K562 treated with DMSO at 1 percent for 24 hours (cell line): ENCODE measurements around the gene CAPZA3. TPM values are rescaled to one million over a fixed set of nuclear protein-coding genes. Genes with fewer than 3 reads are reported as not detected.

Experiments
- total RNA-seq: library from RNA; unstranded; fragments of 300-600 nt; gene quantifications from 2 replicates; pipeline ENCODE4 v1.2.3, GENCODE V29; 2022; ENCODE audit warnings: low read depth; ENCODE audit not compliant: insufficient read depth

The CAPZA3 gene, protein sequence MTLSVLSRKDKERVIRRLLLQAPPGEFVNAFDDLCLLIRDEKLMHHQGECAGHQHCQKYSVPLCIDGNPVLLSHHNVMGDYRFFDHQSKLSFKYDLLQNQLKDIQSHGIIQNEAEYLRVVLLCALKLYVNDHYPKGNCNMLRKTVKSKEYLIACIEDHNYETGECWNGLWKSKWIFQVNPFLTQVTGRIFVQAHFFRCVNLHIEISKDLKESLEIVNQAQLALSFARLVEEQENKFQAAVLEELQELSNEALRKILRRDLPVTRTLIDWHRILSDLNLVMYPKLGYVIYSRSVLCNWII
- total RNA-seq: not detected in 2 replicates

DNA sequence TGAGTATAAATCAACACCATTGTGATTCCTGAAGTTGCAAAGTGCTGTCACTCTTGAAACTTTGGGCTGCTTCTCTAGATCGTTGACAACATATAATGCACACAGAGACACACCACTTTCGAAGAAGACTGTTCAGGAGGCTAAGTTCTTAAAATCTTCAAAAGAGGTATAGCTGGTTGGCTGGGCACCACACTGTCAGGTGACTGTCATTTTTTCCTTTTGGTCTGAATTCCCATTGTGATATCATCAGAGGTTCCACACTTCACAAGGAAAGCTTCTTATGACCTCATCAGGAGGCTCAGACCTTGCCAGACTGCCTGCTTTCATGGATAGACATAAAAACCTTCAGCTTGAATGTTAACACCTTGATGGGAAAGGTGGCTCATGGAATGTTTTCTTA lies at the start of gene CAPZA3, which contains the start of gene PLCZ1:
CAPZA3 (plus strand) TSS at position 301 of the 400 bp plus-strand sequence. CDS start 150 bp downstream, outside the sequence.
PLCZ1 (minus strand) TSS at position 194 of the 400 bp plus-strand sequence. CDS start 641 bp downstream, outside the sequence.

Other genes starting within 250 kb of the CAPZA3 start
- gene PLCZ1, start 107 bp upstream of the CAPZA3 start, total RNA-seq: not detected in 2 replicates